Measurements from ENCODE around the gene TACC2.

DNA sequence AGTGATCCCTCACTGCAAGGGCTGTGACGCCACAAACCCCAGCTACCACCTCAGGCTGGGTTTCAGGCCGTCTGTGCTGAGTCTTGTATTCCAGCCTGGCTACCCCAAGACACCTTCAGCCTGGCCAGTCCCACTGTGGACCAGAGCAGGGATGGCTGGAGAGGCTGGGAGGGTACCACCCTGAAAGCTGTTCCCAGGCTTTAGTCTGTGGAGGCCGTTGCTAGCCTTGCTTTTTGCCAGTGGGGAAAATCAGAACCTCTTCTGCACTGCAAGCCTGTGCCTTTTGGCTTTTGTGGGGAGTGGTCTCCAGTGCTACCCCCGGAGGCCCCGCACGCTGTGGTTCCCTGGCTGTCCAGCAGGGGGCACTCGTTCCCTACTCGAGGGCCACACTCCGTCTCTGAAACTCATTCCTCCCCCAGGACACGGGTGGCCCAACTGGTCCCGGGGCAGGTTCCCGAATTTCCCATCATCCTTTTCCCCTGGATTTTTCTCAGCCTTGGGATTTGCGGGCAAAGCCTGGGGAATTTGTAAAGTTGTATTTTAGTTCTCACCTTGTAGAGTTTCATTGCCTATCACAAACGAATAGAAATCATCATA lies 153.8 kb downstream of the TACC2 start:
- TF ChIP-seq, protein P1, sequence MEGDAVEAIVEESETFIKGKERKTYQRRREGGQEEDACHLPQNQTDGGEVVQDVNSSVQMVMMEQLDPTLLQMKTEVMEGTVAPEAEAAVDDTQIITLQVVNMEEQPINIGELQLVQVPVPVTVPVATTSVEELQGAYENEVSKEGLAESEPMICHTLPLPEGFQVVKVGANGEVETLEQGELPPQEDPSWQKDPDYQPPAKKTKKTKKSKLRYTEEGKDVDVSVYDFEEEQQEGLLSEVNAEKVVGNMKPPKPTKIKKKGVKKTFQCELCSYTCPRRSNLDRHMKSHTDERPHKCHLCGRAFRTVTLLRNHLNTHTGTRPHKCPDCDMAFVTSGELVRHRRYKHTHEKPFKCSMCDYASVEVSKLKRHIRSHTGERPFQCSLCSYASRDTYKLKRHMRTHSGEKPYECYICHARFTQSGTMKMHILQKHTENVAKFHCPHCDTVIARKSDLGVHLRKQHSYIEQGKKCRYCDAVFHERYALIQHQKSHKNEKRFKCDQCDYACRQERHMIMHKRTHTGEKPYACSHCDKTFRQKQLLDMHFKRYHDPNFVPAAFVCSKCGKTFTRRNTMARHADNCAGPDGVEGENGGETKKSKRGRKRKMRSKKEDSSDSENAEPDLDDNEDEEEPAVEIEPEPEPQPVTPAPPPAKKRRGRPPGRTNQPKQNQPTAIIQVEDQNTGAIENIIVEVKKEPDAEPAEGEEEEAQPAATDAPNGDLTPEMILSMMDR (conservative IDR thresholded peaks at IDR 0.05): peak; percentile 80
- no peak for TF ChIP-seq EZH2 (IDR thresholded peaks at IDR 0.05; ENCODE audit: low read depth)
